ENCODE measurements around the gene MICAL3.
"Not testable (repeated sequence)": the region's sequence is repeated elsewhere in the genome, so short reads cannot be mapped to it uniquely, and the experiment has no call there.

The MICAL3 gene

GRCh38 chr22:17932457-17932856 is 91.9 kb downstream of the MICAL3 start:
- not testable (repeated sequence) for DNase-seq (ENCODE audit: low spot score)

GRCh38 chr22:17931400-17931825 is 92.9 kb downstream of the MICAL3 start:
- DNase-seq (ENCODE audit: low spot score): no peak

- no peak for DNase-seq (ENCODE audit: low spot score)
Observed at GRCh38 chr22:17930455-17931313, 93.7 kb downstream of the MICAL3 start.

GRCh38 chr22:17929909-17930308 is 94.5 kb downstream of the MICAL3 start:
- DNase-seq (ENCODE audit: low spot score): no peak

GRCh38 chr22:17928391-17928790 is 96.0 kb downstream of the MICAL3 start:
- no peak for DNase-seq (ENCODE audit: low spot score)

- no peak for DNase-seq (ENCODE audit: low spot score)
Observed at GRCh38 chr22:17927062-17927461, 97.3 kb downstream of the MICAL3 start.

- DNase-seq (ENCODE audit: low spot score): no peak
Observed at GRCh38 chr22:17926516-17926915, 97.8 kb downstream of the MICAL3 start.

- no peak for DNase-seq (ENCODE audit: low spot score)
Observed at GRCh38 chr22:17925431-17925841, 98.9 kb downstream of the MICAL3 start.

- no peak for DNase-seq (ENCODE audit: low spot score)
Observed at GRCh38 chr22:17924735-17925364, 99.5 kb downstream of the MICAL3 start.

GRCh38 chr22:17924076-17924475 is 100.3 kb downstream of the MICAL3 start:
- no peak for DNase-seq (ENCODE audit: low spot score)

- DNase-seq (ENCODE audit: low spot score): no peak
Observed at GRCh38 chr22:17922925-17923903, 101.1 kb downstream of the MICAL3 start.

- DNase-seq (ENCODE audit: low spot score): no peak
Observed at GRCh38 chr22:17921871-17922821, 102.2 kb downstream of the MICAL3 start.

- no peak for DNase-seq (ENCODE audit: low spot score)
Observed at GRCh38 chr22:17920992-17921650, 103.2 kb downstream of the MICAL3 start.

GRCh38 chr22:17920145-17920605 is 104.2 kb downstream of the MICAL3 start:
- no peak for DNase-seq (ENCODE audit: low spot score)

GRCh38 chr22:17919276-17920144 is 104.9 kb downstream of the MICAL3 start:
- no peak for DNase-seq (ENCODE audit: low spot score)

GRCh38 chr22:17918840-17919239 is 105.5 kb downstream of the MICAL3 start:
- no peak for DNase-seq (ENCODE audit: low spot score)

GRCh38 chr22:17917490-17917983 is 106.8 kb downstream of the MICAL3 start:
- DNase-seq (ENCODE audit: low spot score): no peak

- DNase-seq (ENCODE audit: low spot score): no peak
Observed at GRCh38 chr22:17916226-17916889, 108.0 kb downstream of the MICAL3 start.

GRCh38 chr22:17915676-17916075 is 108.7 kb downstream of the MICAL3 start:
- DNase-seq (ENCODE audit: low spot score): no peak
